Vagina (tissue), 2 donors: ENCODE measurements around the gene TRIM68.

Experiments
- CTCF ChIP-seq, 3 experiments: fragments of 450-650 bp in 2 of 3; fragments of 200-600 bp in 1 of 3; sonication (generic) in 1 of 3; IDR thresholded peaks; one replicate each; pipeline ENCODE4 v1.5.1; 2017 to 2019; ENCODE audit warnings: antibody characterized with exemption in 3 of 3, mild to moderate bottlenecking in 2 of 3, moderate library complexity in 2 of 3
- POLR2A ChIP-seq, 2 donors: fragments of 450-650 bp; IDR thresholded peaks; one replicate each; pipeline ENCODE4 v1.6.1; 2017; ENCODE audit warnings: antibody characterized with exemption in 2 of 2, mild to moderate bottlenecking in 2 of 2, moderate library complexity in 2 of 2

- TF ChIP-seq CTCF (IDR thresholded peaks at IDR 0.05) (no peak), POLR2A (IDR thresholded peaks at IDR 0.05) (no peak)
Measured at GRCh38 chr11:4576880-4577279, 31.2 kb downstream of the TRIM68 start.
